HuH-7 (cell line): Measurements from ENCODE around the gene SCP2.
A peak's percentile ranks its signal among the peaks of the same experiment; 100 is the strongest.

Experiments
- DNase-seq: peaks from one replicate; pipeline ENCODE4 v3.0.0; 2011; ENCODE audit warnings: low spot score

Gene SCP2

DNA sequence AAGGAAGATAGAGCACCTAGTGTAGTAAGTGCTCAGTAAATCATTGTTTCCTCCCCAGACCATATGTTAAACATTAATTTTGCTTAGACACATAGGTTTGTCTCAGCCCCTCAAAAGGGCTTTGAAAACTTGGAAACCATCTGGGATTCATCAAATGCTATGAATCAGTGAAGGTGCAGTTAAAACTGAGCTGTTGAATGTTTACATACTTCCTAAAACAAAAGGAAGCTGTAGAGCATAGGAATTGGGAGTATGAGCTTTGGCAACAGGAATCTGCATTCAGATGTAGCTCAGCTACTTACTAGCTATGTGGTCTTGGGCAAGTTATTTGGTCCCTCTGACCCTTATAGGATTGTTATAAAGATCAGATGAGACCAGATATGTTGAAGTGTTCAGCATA lies 116.2 kb downstream of the SCP2 start:
- DNase-seq: no peak

- DNase-seq: no peak
Observed at GRCh38 chr1:53044926-53045325, 117.8 kb downstream of the SCP2 start.

GRCh38 chr1:53046930-53047329 lies 119.9 kb downstream of the SCP2 start:
- DNase-seq: no peak

GRCh38 chr1:53047737-53048736 lies 121.0 kb downstream of the SCP2 start:
- no peak for DNase-seq

- no peak for DNase-seq
Observed at GRCh38 chr1:53048960-53049573, 122.0 kb downstream of the SCP2 start.

- no peak for DNase-seq
Observed at GRCh38 chr1:53049574-53049967, 122.5 kb downstream of the SCP2 start.

- no peak for DNase-seq
Observed at GRCh38 chr1:53050310-53050709, 123.2 kb downstream of the SCP2 start.

- DNase-seq: no peak
Observed at GRCh38 chr1:53051676-53052075, 124.6 kb downstream of the SCP2 start.

- DNase-seq: no peak
Observed at GRCh38 chr1:53057127-53057526, 130.1 kb downstream of the SCP2 start.

- no peak for DNase-seq
Observed at GRCh38 chr1:53060579-53060978, 133.5 kb downstream of the SCP2 start.

DNA sequence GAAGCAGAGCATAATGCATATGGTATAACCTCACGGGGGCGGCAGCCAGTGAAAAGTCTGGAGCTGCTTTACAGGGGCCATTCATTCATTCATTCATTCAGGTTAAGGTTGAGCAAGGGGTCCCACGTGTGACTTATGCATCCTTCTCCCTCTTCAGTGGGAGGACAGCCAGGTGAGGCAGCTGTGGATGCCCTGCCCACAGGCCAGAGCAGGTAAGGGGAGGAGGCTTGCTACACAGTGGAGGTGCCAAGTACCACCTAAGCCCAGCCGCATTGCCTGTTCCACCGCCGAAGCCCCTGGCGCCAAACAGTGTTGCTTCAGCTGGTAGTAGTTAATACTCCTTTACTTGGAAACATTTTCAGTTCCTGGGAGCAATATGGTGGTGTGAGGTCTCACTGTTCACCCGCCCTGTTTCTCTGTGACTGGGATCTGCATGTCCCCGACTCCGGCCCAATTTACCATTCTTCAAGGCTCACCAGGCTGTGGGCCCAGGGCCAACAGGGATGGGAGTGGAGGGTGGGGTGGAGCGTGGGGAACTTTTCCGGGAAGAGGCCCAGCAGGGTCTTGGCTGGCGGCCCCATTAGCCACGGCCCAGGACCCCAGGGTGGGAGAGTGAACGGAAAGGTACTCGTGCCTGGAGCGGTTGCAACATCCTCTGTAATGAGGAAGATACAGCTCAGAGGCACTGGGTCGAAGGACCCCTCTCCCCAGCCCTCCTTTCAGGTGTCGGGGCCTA lies 134.2 kb downstream of the SCP2 start:
- no peak for DNase-seq

- peak; percentile 51 for DNase-seq
Observed at GRCh38 chr1:53061859-53062707, 135.0 kb downstream of the SCP2 start, which contains the start of gene PODN. Gene PODN, plus strand, starts transcription at chr1:53062213. Its CDS starts 7,643 bp downstream, at chr1:53069856.

GRCh38 chr1:53062708-53063591 lies 135.9 kb downstream of the SCP2 start:
- no peak for DNase-seq

- DNase-seq: no peak
Observed at GRCh38 chr1:53063744-53064515, 136.9 kb downstream of the SCP2 start.

DNA sequence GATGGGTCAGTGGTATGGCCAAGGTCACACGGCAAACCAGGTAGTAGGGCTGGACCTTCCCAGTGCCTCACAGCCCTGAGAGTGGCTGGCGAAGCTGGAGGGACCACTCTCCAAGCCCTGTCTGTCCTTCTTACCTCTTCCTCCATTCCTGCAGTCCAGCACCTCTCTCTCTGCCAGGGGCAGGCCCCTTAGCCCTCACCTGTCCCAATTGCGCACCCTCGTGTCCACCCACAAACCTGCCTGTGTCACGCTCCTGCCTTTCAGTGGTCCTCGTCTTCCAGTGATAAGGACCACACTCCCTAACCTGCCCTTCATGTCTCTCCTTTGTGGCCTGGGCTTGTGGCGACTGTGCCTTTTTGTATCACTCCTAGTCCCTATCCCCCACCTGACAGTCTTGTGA lies 138.3 kb downstream of the SCP2 start:
- no peak for DNase-seq

DNA sequence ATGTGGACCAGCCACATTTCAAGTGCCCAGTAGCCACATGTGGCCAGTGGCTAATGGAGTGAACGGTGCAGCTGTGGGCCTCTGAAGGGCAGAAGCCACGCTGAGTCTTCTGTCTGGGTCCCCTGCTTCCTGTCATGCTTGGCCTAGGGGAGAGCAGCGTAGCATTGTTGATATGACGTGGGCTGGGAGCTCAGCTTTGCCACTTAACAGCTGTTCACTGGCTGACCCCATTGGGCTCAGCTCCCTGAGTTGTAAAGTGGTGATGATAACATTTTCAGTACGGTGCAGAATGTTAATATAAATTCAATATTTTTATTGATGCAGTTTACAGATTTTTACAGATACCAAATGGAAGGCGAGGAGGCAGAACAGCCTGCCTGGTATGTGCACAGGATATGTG lies 139.4 kb downstream of the SCP2 start:
- DNase-seq: no peak

DNA sequence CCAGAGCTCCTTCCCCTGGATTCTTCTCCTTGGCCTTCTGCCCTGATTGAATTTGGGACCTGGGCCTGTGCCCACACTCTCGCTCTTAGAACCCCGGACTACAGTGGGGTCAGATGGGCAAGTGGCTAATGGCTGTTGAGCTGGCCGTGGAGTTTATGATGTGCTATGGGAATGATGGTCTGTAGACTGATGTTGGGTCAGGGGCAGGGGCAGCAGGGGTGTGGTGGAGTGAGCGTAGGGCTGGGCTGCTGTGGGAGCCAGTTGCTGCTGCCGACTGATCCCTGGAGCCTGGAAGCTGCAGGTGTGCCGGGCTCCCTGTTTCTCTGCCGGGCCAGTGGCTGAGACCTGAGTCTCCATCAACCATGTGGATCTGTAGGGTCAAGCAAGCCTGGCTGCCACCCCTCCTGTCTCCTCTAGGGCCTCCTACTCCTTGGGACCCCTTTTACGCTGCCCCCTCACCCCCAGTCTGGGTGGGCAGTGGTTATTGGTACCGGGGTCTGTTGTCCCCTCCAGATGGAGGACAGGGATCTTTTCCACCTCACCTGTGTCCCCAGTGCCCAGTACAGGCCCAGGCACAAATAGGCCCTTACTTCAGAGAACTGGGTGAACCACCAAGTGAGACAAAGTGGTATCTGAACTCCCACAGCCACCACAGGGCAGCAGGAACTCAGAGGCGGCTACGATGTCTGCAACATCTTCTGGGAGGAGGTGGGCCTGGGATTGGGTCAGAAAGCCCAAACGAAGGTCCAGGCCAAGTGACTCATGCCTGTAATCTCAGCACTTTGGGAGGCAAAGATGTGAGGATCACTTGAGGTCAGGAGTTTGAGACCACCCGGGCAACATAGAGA lies 140.0 kb downstream of the SCP2 start:
- DNase-seq: no peak

- no peak for DNase-seq
Observed at GRCh38 chr1:53067886-53068285, 140.8 kb downstream of the SCP2 start.
